Stimulated activated effector memory CD8-positive, alpha-beta T cell treated with anti-CD3 and anti-CD28 coated beads, Interleukin-12 subunit alpha, Interleukin-12 subunit beta, amount 100 ng/mL, for 72 hours (primary cell): ENCODE measurements around the gene MAP7.

Experiments used
- ATAC-seq: fragments of 150-1000 bp; cut with Tn5 transposase; 2 replicates; pipeline ENCODE4 v1.10.0; 2021
- DNase-seq, 2 donors: peaks; one replicate each; pipeline ENCODE4 v3.0.0; 2021 to 2022; ENCODE audit warnings: low spot score in 2 of 2
- H3K27ac Mint-ChIP-seq: one replicate; pipeline ENCODE4 v1.8.0; 2022; ENCODE audit warnings: mild to moderate bottlenecking, mixed read lengths
- H3K36me3 Mint-ChIP-seq: one replicate; pipeline ENCODE4 v1.8.0; 2022; ENCODE audit warnings: mild to moderate bottlenecking, mixed read lengths
- H3K4me1 Mint-ChIP-seq: one replicate; pipeline ENCODE4 v1.8.0; 2022; ENCODE audit warnings: mixed read lengths
- H3K4me3 Mint-ChIP-seq: one replicate; pipeline ENCODE4 v1.8.0; 2022; ENCODE audit warnings: mild to moderate bottlenecking, mixed read lengths
- H3K9me3 Mint-ChIP-seq: one replicate; pipeline ENCODE4 v1.8.0; 2022; ENCODE audit warnings: mixed read lengths

MAP7 gene

DNA sequence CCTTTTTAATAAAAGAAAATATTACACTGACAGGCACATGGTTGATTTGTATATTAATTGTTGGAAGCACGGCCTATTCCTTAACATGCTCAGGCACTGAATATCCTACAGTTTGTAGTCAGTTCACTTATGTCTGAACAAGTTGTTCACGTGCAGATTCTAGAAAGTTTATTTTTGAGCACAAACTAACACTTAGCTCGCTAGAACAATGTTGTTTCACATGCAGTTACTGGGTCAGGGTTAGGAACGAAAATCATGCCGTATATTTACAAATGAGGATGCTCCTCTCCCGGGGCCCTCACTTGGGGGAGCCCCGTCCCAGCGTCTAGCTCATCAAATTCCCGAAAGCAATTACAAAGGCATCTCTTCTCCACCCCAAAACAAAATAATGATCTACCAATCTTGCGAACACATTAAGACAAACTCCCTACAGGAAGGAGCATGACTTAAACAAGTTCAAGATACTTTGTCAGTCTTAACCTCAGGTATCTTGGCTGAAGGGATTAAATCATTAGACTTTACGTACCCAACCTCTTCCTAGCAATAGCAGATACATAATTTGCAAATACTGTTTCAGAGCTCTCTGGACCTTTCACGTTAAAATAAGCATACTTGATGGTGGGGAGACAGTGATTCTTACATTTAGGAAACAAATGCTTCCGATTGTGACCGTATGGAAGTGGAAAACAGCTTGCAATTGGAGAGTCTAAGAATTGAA is 1.5 kb downstream of the MAP7 start:
- Mint-ChIP-seq H3K9me3 (no peaks in the 10 kb centered on the region), H3K4me1 (no peaks in the 10 kb centered on the region), H3K27ac (no peak overlapping the region), H3K4me3 (peak overlapping the region; percentile 52), H3K36me3 (no peaks in the 10 kb centered on the region)
- no peak for DNase-seq
- no peak for ATAC-seq

DNA sequence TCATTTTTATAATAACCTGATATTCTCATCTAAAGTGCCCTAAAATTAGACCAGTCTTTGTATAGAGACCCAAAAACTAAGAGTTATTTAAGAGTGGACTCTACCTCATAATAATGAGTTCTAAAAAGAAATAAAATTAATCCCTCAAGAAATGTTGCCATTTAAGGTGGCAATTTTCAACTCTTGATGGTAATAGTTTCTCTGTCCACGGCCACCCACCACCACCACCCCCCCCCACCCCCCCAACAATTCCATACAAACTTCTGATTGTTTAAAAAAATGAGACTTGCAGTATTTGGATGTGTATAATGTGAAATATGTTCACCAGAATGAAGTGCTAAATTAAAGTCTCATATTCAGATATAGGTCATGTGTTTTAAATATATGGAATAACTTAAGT is 2.4 kb downstream of the MAP7 start:
- DNase-seq: no peak
- H3K36me3 Mint-ChIP-seq: no peaks in the 10 kb centered on the region
- H3K27ac Mint-ChIP-seq: no peak overlapping the region
- ATAC-seq: no peak
- no peaks in the 10 kb centered on the region for H3K9me3 Mint-ChIP-seq
- H3K4me1 Mint-ChIP-seq: no peaks in the 10 kb centered on the region
- H3K4me3 Mint-ChIP-seq: no peak overlapping the region

DNA sequence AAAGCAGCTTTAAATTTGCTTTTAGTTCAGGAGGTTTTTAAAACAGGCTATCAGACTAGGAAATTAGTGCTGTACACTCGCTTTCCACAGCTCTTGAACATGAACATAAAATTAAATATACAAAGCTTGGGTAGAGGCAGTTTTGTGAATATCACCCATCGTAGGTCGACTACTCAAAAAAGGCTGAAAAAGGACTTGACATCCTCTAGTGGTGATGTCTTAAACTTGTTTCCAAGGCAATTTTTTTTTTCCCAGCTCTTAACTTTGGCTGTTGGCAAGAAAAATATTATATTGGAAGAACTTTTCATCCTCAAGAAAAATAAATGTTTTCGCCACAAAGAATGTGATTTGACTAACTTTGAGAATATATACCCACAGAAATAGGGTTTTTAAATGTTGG is 2.9 kb downstream of the MAP7 start:
- DNase-seq (no peak), ATAC-seq (no peak)
- Mint-ChIP-seq H3K27ac (no peak overlapping the region), H3K9me3 (no peaks in the 10 kb centered on the region), H3K4me3 (no peak overlapping the region), H3K36me3 (no peaks in the 10 kb centered on the region), H3K4me1 (no peaks in the 10 kb centered on the region)

DNA sequence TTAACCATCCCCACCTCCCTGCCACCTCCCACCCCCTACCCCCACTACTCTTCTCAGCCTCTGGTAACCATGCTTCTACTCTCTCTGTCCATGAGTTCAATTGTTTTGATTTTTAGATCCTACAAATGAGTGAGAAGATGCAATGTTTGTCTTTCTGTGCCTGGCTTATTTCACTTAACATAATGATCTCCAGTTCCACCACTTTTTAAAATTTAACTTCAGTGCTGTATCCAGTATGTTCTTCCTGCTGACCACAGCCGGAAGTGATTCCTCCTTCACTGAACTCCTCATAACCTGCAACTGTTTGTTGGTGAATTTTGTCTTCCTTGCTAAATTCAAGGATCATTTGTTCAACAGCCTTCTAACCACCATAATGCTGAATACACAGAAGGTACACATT is 3.9 kb downstream of the MAP7 start:
- H3K36me3 Mint-ChIP-seq: no peaks in the 10 kb centered on the region
- no peak for ATAC-seq
- no peaks in the 10 kb centered on the region for H3K9me3 Mint-ChIP-seq
- no peak overlapping the region for H3K27ac Mint-ChIP-seq
- no peak overlapping the region for H3K4me3 Mint-ChIP-seq
- H3K4me1 Mint-ChIP-seq: no peaks in the 10 kb centered on the region
- DNase-seq: no peak

DNA sequence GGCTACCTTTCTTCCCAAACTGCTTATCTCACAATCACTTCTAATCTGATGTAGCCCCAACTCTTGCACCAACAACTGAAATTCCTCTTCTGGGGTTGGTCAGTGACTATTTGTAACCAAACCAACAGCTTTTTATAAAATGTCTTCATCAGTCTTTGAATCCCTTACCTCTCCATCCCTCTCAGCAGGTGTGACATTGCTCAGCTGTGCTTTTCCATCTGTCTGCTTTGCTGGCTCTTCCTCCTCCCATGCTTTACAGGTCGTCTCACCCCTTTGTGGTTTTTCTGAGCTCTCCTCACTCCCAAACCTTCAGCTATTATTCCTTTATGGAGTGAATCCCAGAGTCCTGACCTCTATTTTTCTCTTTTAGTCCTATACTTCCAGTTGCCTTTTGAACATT is 5.9 kb downstream of the MAP7 start:
- ATAC-seq: no peak
- H3K36me3 Mint-ChIP-seq: no peaks in the 10 kb centered on the region
- DNase-seq: no peak
- H3K4me1 Mint-ChIP-seq: no peaks in the 10 kb centered on the region
- no peak overlapping the region for H3K27ac Mint-ChIP-seq
- no peak overlapping the region for H3K4me3 Mint-ChIP-seq
- no peaks in the 10 kb centered on the region for H3K9me3 Mint-ChIP-seq

DNA sequence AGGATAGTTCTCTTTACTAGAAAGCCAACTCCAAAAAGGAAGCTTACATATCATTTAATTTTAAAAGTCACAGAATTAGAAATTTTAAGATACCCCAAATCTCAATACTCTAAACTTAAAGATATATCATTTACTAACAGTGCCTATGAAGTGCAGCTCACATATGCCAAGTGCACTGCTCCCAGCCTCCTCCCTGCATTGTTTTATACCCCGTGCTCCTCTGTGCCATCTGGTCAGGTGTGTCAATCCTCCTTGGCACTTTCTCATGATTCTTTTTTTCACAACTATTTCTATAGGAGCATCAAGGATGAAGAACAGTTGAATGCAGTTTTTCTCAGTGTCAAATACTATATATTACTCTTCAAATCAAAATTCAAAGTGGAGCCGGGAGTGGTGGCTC is 8.8 kb downstream of the MAP7 start:
- H3K9me3 Mint-ChIP-seq: no peaks in the 10 kb centered on the region
- no peaks in the 10 kb centered on the region for H3K4me1 Mint-ChIP-seq
- no peaks in the 10 kb centered on the region for H3K36me3 Mint-ChIP-seq
- DNase-seq: no peak
- H3K4me3 Mint-ChIP-seq: no peak overlapping the region
- ATAC-seq: no peak
- no peak overlapping the region for H3K27ac Mint-ChIP-seq

DNA sequence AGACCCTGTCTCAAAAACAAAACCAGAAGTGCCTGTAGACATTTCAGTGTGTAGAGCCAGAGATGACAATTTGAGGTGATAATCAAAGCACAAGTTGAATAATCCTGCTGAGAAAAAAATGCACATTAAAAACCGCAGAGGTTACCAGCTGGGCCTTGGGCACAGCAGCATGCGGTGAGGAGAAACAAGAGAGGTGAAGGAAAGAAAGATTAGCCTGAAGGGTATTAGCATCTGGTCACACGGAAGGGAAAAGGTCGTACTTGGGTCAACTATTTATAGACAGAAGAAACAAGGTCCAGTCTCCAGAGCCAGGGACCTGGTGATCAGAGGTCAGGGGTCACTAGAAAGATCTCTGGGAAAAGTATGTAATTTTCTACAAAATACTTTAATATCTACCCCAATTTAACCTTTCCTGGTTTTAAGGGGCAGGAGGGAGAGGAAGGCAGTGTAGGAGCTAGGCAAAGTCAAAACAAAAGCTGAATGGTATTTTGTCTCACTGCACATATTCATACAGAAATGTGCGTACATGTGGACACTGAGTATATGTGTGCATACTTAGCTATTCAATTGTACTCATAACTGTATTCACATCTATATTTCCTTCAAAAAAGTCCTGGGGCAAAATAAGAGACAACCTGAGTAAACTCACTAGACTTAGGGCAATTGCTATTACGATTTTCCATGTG is 10.1 kb downstream of the MAP7 start:
- no peaks in the 10 kb centered on the region for H3K36me3 Mint-ChIP-seq
- no peaks in the 10 kb centered on the region for H3K9me3 Mint-ChIP-seq
- H3K4me3 Mint-ChIP-seq: no peak overlapping the region
- ATAC-seq: no peak
- no peaks in the 10 kb centered on the region for H3K4me1 Mint-ChIP-seq
- no peak overlapping the region for H3K27ac Mint-ChIP-seq
- no peak for DNase-seq

DNA sequence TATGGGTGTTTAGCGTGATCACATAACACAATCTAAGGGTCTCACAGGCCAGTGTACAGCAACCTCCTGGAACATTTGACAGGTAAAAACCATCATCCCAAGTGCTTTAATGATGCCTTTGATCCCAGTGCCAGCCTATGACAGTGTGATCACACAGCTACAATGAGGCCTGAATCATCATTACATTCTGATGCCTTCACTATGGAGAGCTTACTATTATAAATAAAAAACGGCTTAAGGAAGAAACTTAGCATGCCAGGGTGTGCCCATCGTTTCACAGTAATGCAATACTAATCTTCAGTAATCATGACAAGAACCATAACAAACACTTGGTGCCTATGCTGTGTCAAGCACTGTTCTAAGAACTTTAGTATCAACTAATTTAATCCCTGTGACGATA is 11.4 kb downstream of the MAP7 start:
- no peak for ATAC-seq
- Mint-ChIP-seq H3K4me3 (no peak overlapping the region), H3K27ac (no peak overlapping the region), H3K4me1 (no peaks in the 10 kb centered on the region), H3K36me3 (no peaks in the 10 kb centered on the region), H3K9me3 (no peaks in the 10 kb centered on the region)
- no peak for DNase-seq

DNA sequence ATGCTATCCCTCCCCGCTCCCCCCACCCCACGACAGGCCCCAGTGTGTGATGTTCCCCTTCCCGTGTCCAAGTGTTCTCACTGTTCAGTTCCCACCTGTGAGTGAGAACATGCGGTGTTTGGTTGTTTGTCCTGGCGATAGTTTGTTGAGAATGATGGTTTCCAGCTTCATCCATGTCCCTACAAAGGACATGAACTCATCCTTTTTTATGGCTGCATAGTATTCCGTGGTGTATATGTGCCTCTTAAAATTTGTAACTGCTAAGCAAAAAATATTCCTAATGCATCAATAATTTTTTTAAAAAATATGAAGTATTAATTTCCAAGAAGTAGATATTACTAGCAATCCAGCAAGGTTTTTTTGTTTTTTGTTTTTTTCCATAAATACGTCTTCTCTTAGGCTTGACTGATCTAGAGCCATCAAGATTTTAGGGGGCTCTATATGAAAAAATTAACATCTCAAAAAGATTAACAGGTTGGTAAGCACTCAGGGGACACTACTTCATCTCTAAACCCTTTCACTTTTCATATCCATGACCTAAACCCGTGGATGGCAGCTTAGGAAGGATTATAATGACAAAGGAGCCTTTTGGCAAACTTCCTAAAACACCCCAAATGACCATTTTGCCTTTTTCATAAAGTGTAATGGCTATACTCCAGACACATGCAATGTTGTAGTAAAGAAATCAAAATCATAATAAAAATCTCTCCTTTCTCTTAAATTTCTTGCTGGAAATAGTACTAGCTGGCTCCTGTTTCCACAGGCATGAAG is 14.2 kb downstream of the MAP7 start:
- Mint-ChIP-seq H3K36me3 (no peaks in the 10 kb centered on the region), H3K4me3 (no peak overlapping the region), H3K4me1 (no peaks in the 10 kb centered on the region), H3K27ac (no peak overlapping the region), H3K9me3 (no peaks in the 10 kb centered on the region)
- DNase-seq: no peak
- no peak for ATAC-seq

DNA sequence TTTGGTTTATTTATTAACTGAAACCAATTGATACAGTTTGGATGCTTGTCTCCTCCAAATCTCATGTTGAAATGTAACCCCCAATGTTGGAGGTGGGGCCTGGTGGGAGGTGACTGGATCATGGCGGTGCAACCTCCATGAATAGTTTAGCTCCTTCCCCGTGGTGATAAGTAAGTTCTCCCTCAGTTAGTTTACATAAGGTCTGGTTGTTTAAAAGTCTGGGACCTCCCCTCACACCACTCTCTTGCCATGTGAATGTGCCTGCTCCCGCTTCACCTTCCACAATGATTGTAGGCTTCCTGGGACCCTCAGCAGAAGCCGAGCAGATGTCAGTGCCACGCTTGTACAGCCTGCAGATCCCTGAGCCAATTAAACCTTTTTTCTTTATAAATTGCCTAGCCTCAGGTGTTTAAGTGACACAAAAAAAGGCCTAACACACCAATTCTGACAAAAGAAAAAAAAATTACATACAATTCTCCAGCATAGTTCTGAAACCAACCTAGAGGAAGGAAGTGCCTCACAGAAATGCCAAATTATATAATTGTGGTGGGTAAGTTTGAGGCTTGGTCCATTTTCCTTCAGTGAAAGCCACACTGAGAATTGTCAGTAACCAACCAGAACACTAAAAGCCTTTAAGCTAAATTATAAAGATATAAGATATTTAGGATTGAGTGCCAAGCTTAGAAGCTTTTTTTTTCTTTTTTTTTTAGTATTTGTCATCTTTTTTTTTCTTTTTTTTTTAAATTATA is 15.0 kb downstream of the MAP7 start:
- Mint-ChIP-seq H3K4me1 (no peaks in the 10 kb centered on the region), H3K36me3 (no peaks in the 10 kb centered on the region), H3K4me3 (no peak overlapping the region), H3K9me3 (no peaks in the 10 kb centered on the region), H3K27ac (no peak overlapping the region)
- DNase-seq (no peak), ATAC-seq (no peak)

DNA sequence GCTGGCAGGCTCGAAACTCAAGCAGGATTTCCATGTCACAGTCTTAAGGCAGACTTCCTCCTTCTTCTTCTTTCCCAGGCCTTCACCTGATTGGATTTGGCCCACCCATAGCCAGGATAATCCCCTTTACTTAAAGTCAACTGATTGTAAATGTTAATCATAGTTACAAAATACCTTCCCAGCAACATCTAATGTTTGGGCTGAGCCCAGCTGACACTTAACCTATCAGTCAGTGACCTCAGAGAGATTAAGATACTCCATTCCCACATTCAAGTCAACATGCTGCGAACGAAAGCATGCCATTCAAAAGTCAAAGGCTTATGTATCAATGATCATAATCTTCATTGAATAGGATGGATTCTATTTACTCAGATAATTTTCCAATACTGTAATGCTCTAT is 16.0 kb downstream of the MAP7 start:
- Mint-ChIP-seq H3K36me3 (no peaks in the 10 kb centered on the region), H3K4me1 (no peaks in the 10 kb centered on the region), H3K4me3 (no peak overlapping the region), H3K9me3 (no peaks in the 10 kb centered on the region), H3K27ac (no peak overlapping the region)
- ATAC-seq (no peak), DNase-seq (no peak)

DNA sequence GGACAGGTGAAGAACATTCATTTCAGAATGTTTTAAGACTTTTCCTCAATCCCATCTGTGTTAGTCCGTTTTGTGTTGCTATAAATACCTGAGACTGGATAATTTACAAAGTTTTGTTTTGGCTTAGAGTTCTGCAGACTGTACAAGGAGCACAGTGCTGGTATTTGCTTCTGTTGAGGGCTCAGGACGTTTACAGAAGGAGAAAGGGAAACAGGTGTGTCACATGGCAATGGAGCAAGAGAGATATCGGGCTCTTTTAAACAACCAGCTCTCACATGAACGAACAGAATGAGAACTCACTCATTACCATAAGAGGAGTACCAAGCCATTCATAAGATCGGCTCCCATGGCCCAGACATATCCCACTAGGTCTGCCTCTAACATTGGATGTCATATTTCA is 16.7 kb downstream of the MAP7 start:
- Mint-ChIP-seq H3K36me3 (no peaks in the 10 kb centered on the region), H3K4me3 (no peak overlapping the region), H3K27ac (no peak overlapping the region), H3K9me3 (no peaks in the 10 kb centered on the region), H3K4me1 (no peaks in the 10 kb centered on the region)
- ATAC-seq (no peak), DNase-seq (no peak)

DNA sequence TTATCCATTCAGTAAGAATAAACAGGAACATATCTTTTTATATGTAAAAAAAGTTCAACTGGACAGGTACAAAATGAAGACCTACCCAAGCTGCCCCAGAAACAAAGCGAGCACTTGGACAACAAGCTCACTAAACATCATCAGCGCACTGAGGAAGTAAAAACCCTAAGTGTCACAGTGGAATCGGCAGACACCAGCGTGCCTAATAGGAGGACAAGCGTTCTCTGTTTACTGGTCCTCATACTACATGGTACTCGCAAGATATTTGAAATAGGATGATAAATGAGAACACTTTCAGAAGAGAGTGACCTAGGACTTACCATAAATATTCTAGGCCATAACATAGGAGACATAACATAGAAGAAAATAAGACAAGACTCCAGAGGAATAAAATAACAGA is 18.2 kb downstream of the MAP7 start:
- ATAC-seq: no peak

DNA sequence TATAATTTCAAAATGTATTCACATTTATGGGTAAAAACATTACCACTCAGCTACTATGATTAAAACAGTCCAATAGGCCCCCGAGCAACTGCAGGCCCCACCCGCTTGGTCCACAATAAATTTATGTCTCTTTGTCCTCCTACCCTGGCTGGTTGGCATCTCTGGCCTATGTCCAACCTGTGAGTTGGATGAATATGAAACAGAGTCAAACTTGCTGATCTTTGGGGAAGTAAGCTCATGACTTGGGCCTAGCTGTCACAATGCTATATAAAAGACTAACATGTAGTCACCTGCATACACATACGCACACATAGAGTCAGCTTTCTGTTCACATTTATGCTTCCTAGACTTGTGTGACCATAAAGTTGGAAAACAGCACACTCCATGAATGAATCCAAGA is 20.5 kb downstream of the MAP7 start:
- Mint-ChIP-seq H3K9me3 (no peaks in the 10 kb centered on the region), H3K36me3 (no peaks in the 10 kb centered on the region), H3K4me3 (no peak overlapping the region), H3K27ac (no peak overlapping the region), H3K4me1 (peaks cover 7% of the 10 kb centered on the region)
- no peak for ATAC-seq
- no peak for DNase-seq

More for the DNA sequence above, 18.2 kb downstream of the MAP7 start:
- Mint-ChIP-seq H3K9me3 (no peaks in the 10 kb centered on the region), H3K4me3 (no peak overlapping the region), H3K4me1 (no peaks in the 10 kb centered on the region), H3K36me3 (no peaks in the 10 kb centered on the region), H3K27ac (no peak overlapping the region)
- no peak for DNase-seq

DNA sequence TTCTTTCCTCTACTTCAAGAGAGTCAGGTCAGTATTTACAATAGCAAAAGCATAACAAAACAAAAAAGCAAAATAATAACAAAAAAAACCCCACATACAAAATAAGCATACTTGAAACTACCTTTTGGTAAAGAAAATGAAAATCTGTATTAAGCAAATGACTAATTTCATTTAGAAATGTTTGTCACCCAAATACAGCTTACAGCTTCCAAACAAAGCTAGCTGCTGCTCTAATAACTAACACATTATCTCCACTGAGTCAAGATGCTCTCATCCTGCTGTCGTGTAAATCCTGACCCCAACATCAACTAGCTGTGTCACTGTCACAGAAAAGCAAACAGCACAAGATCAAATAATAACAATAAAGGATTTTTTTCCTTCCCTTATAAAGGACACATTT is 21.7 kb downstream of the MAP7 start:
- H3K27ac Mint-ChIP-seq: no peak overlapping the region
- ATAC-seq: no peak
- H3K4me1 Mint-ChIP-seq: peaks cover 7% of the 10 kb centered on the region

More for the DNA sequence above, 21.7 kb downstream of the MAP7 start:
- Mint-ChIP-seq H3K9me3 (no peaks in the 10 kb centered on the region), H3K36me3 (no peaks in the 10 kb centered on the region), H3K4me3 (no peak overlapping the region)
- DNase-seq: no peak
